Measurements from ENCODE around the gene LARGE2.

Gene LARGE2

DNA sequence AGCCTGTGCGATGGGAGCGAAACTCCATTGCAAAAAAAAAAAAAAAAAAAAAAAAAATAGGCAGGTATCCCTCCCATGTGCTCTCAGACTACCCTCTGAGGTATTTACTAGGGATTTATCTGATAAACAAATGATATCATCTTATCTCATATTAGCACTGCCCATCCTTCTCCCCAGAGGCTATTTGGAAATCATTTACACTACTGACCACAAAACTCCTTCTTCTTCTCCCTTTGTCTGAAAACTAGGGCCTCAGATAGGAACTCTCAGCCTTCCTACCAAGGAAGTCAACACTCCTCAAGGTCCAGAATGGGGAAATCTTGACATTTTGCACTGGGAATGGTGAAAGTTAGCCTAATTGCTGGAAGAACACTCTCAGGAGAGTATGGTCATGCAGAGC lies 46.4 kb downstream of the LARGE2 start:
- DNase-seq: no peak

GRCh38 chr11:45973601-45974000 lies 51.1 kb downstream of the LARGE2 start:
- no peak for DNase-seq

GRCh38 chr11:45974806-45975205 lies 52.4 kb downstream of the LARGE2 start:
- DNase-seq: no peak

All from NCI-H1694 (cell line).